OCI-LY1 (cell line): ENCODE results near the gene MACROH2A2.

ENCODE experiments used
- CTCF ChIP-seq: fragments of 200-600 bp; sonication (generic), shearing (Covaris generic); IDR thresholded peaks from 2 replicates; pipeline ENCODE4 v1.5.1; 2017; ENCODE audit warnings: mild to moderate bottlenecking, antibody characterized with exemption, low read length, moderate library complexity, mixed read lengths
- EZH2 ChIP-seq: fragments of 200-600 bp; sonication (generic), shearing (Covaris generic); IDR thresholded peaks from 2 replicates; pipeline ENCODE4 v1.8.0; 2017; ENCODE audit warnings: borderline replicate concordance, mixed run types, mild to moderate bottlenecking, antibody characterized with exemption, low read length, moderate library complexity, mixed read lengths

- TF ChIP-seq CTCF: no peak
- TF ChIP-seq EZH2: no peak
These were observed 21.4 kb upstream of the MACROH2A2 start for GRCh38 chr10:70031215-70031614.
